Measurements from ENCODE around the gene WDR59. TPM values are rescaled to one million over a fixed set of nuclear protein-coding genes. Genes with fewer than 3 reads are reported as not detected.

Gene WDR59
- total RNA-seq, 4 donors from 2014 or later: 12.9 to 31.3 (median 19.5) TPM

DNA sequence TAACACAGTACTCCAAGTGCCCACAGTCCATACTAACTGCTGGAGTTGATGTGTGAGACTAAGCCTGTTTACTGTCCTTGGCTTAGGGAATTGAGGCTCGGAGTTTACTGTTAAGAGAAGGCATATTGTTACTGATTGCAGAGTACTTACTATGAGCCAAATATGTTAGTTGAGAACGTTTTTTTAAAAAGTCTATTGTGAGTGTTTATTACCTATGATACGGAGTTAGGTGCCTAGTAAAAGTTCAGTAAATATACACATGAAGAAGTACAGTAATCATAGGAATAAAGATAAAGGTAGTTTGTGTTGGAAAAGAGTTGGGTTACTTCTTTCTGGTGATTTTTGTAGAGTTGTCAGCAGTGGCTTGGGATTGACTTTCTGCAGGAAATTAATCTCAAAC, 39.3 kb upstream of the WDR59 start:
- in situ Hi-C loops (cut with MboI; ENCODE audit: low sequenced_read_pairs in 4 of 4) (no loop called here), intact Hi-C loops (cut with DNase I; ENCODE audit: low total_unique reads) (no loop called here)
- no peaks in the 10 kb centered on the region for H3K36me3 ChIP-seq
- H3K4me3 ChIP-seq: no peak overlapping the region
- DNase-seq: no peak
- no peak for ATAC-seq
- H3K4me1 ChIP-seq: peaks cover 14 to 28% of the 10 kb centered on the region in 2 donors
- H3K27me3 ChIP-seq: no peaks in the 10 kb centered on the region
- TF ChIP-seq CTCF (IDR thresholded peaks at IDR 0.05 in 4 of 5, conservative IDR thresholded peaks at IDR 0.05 in 1 of 5): no peak
- no peak for TF ChIP-seq POLR2A (IDR thresholded peaks at IDR 0.05)
- H3K27ac ChIP-seq: peak overlapping the region in 2 of 4 donors; percentile 72 to 75
- no peaks in the 10 kb centered on the region for H3K9me3 ChIP-seq

GRCh38 chr16:75023009-75023408, 38.1 kb upstream of the WDR59 start:
- Histone ChIP-seq H3K36me3 (no peaks in the 10 kb centered on the region), H3K4me3 (no peak overlapping the region), H3K27me3 (no peaks in the 10 kb centered on the region), H3K27ac (peak overlapping the region in 1 of 4 donors; percentile 21), H3K9me3 (no peaks in the 10 kb centered on the region), H3K4me1 (peaks cover 19 to 34% of the 10 kb centered on the region in 2 donors)
- in situ Hi-C loops (cut with MboI; ENCODE audit: low sequenced_read_pairs in 4 of 4): no loop called here
- no peak for ATAC-seq
- TF ChIP-seq POLR2A (IDR thresholded peaks at IDR 0.05) (no peak), CTCF (IDR thresholded peaks at IDR 0.05 in 4 of 5, conservative IDR thresholded peaks at IDR 0.05 in 1 of 5) (no peak)
- intact Hi-C loops (cut with DNase I; ENCODE audit: low total_unique reads): no loop called here
- no peak for DNase-seq

DNA sequence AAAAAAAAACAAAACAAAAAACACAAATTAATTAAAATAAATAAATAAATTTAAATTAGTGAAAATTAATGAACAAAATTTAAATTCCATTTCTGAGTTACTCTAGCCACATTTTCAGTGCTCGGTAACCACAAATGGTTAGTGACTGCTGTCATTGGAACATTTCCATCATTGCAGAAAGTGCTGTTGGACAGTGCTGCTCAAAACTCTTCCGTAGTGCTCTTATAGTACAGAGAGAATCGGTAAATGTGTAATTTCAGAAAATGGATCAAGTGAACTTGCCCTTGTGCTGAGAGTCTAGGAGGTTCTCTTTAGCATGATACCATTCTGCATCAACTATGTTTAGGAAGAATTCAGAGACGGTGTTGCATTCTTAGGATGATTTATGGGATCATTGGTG, 37.6 kb upstream of the WDR59 start:
- no peaks in the 10 kb centered on the region for H3K27me3 ChIP-seq
- DNase-seq (no peak), ATAC-seq (no peak)
- in situ Hi-C loops (cut with MboI; ENCODE audit: low sequenced_read_pairs in 4 of 4) (no loop called here), intact Hi-C loops (cut with DNase I; ENCODE audit: low total_unique reads) (no loop called here)
- TF ChIP-seq CTCF (IDR thresholded peaks at IDR 0.05 in 4 of 5, conservative IDR thresholded peaks at IDR 0.05 in 1 of 5) (no peak), POLR2A (IDR thresholded peaks at IDR 0.05) (no peak)
- peaks cover 23 to 38% of the 10 kb centered on the region in 2 donors for H3K4me1 ChIP-seq
- no peak overlapping the region for H3K4me3 ChIP-seq
- H3K36me3 ChIP-seq: no peaks in the 10 kb centered on the region
- no peaks in the 10 kb centered on the region for H3K9me3 ChIP-seq
- peak overlapping the region in 1 of 4 donors; percentile 15 for H3K27ac ChIP-seq

GRCh38 chr16:75021410-75021809, 36.5 kb upstream of the WDR59 start:
- peaks cover 28 to 45% of the 10 kb centered on the region in 2 donors for H3K4me1 ChIP-seq
- in situ Hi-C loops (cut with MboI; ENCODE audit: low sequenced_read_pairs in 4 of 4): no loop called here

More at GRCh38 chr16:75021410-75021809, 36.5 kb upstream of the WDR59 start:
- TF ChIP-seq CTCF (IDR thresholded peaks at IDR 0.05 in 4 of 5, conservative IDR thresholded peaks at IDR 0.05 in 1 of 5): no peak
- TF ChIP-seq POLR2A (IDR thresholded peaks at IDR 0.05): no peak
- Histone ChIP-seq H3K4me3 (no peak overlapping the region), H3K36me3 (no peaks in the 10 kb centered on the region), H3K27ac (no peak overlapping the region), H3K27me3 (no peaks in the 10 kb centered on the region), H3K9me3 (no peaks in the 10 kb centered on the region)
- ATAC-seq (no peak), DNase-seq (no peak)
- intact Hi-C loops (cut with DNase I; ENCODE audit: low total_unique reads): no loop called here

Measured in gastrocnemius medialis (tissue), 4 donors.